Activated CD4-positive, alpha-beta T cell treated with anti-CD3 and anti-CD28 coated beads for 48 hours (primary cell): Measurements from ENCODE around the gene STRA8.
"Not testable (repeated sequence)": the region's sequence is repeated elsewhere in the genome, so short reads cannot be mapped to it uniquely, and the experiment has no call there.

Experiments
- DNase-seq: peaks from one replicate; pipeline ENCODE4 v3.0.0-alpha.2; 2020

Gene STRA8

DNA sequence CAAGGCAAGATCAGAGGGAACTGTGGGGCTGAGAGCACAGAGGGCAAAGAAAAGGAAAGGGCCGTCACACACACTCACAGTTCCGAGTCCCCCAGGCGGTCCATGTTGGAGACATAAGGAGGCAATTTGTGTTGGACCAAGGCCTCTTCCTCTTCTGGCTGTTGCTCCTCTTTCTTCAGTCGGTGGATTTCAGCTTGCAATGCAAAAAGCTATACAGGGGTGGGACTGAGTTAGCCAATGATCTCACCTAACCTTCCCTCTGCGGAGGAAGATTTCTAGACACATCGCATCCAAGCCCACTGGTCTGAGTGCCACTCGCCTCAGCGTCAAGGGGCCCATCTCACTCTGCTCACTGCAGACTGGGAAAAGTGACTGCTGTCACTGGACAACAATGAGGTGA, 27.8 kb upstream of the STRA8 start:
- no peak for DNase-seq

DNA sequence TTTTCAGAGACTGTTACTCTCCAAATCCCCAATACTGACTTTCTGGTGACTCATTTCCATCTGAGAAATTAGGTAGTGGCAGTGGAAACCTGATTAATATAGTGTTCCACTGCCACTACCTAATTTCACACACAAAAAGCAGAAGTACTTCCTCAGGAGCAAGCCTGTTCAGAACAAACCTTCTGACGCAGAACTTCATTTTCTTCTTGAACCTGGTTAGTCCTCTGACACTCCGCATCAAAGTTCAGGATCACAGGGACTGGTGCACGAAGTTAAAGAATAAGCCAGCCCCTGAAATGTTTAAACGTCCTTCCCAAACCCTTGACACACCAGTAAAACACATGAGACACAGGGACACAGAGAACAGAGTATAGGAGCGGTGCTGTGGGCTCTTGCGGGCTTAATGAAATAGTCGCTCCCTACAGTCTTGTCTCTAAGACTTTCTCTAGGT, 26.7 kb upstream of the STRA8 start:
- no peak for DNase-seq

DNA sequence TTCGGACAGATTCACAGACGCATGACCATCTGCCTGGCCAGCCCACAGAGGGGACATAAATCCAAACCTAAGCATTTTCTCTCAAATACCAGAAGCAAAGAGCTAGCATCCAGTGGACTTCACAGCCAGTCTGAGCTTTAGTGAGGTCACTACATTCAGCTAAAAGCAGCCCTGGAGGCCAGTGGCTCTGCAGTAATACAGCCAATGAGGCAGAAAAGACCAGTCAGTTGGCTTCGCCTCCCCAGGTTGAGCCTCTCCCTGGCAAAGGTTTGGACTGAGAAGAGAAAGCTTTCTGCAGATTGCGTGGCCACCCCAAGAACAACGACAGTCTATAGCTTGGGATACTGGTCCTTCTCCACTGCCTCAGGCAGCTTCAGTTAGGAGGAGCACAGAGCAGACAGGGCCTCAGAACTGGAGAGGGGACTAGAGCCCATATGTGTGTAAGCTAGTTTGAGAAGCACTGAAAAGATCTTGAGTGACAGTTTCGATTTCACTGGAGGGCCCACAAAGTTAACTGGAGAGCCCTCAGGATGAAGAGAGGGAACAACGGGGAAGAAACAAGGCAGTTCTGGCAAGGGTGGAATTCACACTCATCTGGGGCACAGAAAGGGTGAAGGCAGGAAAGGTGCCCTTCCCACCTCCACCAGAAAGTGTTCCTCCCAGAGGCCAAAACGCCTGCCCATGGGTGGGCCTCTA, 26.1 kb upstream of the STRA8 start:
- no peak for DNase-seq

DNA sequence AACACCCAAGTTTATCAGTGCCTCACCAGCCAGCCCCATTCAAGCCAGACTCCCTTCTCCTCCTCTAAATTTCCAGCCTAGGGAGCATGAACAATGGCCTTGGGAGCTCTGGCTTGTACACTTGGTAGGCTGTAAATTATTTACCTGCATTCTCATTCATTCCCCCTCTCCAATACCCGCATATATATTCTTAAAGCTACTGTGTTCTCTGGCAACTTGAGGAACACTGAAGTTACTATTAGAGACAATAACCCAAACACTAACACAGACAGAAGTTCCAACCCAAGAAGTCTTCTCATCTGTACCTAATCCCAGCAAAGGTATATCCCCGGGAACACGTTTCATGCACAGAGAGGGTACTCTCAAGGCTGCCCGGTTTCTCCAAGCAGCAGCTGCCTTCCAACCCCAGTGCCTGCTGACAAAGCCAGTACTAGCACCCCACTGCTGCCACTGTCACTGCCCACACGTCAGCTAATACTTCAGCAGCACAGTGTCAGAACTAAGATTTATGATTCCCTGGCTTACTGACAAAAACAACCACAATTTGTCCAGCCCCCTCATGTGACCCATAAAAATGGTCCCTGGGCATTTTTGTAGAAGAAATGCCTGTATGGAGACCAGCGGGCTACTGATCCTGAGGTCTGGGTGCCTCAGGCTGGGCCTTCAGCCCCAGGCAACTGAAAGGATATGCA, 25.4 kb upstream of the STRA8 start:
- DNase-seq = no peak

DNA sequence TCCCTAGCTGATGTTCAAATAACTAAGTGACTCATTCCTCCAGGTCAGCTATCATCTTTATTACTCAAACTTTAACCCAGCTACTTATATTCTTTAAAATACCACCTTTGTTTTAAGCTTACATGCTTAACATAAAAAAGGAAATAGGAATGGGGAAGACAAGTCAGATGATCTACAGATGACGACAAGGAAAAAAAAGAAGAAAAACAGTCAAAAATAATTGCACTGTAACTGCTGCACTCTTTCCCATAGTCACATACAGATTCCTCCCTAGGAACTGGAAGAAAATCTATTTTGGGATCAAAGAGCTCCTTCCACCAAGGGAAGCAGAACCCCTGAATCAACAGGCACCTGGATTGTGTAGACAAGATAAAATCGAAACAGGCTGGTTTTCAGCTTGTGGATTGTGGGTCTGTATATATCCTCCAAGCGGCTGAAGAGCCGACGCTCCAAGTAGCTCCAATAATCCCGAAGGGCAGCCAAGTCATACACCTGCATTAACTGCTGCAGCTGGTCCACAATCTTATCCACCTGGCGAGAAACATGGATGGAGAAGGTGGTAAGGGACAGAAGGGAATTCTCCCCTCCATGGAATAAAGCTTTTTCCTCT, 24.3 kb upstream of the STRA8 start:
- no peak for DNase-seq

DNA sequence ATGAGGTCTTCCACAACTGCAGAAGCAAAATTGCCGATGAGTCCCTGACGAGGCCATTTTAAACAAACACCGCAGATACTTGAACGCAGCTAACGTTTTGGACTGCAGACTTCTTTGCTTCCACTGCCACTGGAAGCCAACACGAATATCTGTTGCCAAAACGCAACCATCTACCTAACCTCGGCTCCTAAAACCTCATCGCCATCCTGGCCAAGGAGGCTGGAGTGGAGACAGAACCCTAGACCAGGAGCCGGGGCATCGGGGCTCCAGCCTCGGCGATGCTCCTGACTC, 22.8 kb upstream of the STRA8 start:
- DNase-seq = no peak

DNA sequence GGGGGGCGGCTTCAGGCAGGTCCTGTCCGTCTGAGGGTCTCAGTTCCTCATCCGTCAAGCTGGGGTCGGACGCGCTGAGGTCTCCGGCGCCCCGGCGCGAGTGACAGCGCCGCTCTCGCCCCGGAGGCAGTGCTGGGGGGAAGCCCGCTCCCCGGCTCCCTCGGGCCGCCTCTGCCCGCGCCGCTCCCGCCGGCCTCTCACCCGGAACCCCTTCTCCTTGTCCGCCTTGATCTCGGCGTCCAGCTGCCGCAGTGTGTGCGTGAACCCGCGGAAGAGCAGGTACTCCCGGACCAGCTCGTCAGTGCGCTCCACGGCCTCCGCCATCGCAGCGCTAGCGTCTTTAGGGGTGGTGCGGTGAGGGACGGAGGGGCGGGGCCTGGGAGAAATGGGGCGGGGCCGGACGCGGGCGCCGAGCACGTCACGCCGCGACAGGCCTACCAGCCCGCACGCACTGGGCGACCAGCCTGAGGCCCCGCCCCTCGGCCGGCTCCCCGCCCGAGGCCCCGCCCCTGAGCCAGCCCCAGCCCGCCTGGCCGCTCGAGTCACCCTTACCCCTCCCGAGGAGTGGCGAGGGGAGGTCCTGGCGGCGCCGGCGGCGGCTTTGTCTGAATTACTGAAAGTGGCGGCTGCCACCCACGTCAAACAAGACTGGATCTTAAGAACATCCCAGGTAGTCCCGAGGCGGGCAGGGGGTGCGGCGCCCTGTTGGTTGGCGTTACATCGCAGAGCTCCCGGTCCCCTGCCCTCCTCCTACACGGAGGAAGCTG, 22.3 kb upstream of the STRA8 start, which contains the start of gene WDR91:
Gene WDR91, minus strand, starts transcription at position 348 of the 767 bp plus-strand sequence. Its CDS starts 24 bp downstream, at position 324.
- peak; percentile 97 for DNase-seq

DNA sequence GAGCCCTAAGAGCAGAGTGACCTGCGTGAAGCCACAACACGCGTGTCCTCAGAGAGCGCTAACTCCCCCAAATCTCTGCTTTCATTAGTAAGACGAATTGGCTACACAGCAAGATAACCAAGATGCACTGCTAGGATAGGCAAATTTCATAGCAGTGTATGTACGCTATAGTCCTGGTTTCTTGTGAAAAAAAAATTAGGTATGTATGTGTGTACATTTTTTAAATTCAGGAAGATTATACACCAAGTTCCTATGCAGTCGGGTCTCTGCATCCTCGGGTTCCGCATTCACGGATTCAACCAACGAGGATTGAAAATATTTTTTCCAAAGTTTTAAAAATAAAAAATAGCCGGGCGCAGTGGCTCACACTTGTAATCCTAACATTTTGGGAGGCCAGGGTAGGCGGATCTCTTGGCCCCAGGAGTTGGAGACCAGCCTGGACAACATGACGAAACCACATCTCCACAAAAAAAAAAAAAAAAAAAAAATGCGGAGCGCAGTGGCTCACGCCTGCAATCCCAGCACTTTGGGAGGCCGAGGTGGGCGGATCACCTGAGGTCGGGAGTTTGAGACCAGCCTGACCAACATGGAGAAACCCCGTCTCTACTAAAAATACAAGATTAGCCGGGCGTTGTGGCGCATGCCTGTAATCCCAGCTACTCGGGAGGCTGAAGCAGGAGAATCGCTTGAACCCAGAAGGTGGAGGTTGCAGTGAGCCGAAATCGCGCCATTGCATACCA, 21.5 kb upstream of the STRA8 start:
- not testable (repeated sequence) for DNase-seq

DNA sequence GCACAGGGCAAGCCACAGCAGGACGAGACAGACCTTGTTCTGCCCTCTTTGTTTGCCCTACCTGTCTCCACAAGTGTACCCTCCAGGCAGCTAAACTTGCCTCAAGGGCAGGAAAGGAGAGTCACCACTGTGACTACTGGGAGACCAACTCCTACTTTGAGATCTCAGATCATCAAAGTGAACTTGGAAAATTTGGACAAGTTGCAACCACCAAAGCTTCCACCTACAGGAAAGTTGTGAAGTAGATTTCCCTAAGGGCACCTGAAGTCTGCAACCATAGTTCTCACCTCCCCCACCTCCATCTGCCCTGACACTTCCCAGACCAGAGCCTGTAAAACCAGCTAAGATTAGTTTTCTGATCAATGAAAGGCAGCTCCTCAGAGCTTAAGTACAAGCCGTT, 19.8 kb upstream of the STRA8 start:
- DNase-seq = no peak

DNA sequence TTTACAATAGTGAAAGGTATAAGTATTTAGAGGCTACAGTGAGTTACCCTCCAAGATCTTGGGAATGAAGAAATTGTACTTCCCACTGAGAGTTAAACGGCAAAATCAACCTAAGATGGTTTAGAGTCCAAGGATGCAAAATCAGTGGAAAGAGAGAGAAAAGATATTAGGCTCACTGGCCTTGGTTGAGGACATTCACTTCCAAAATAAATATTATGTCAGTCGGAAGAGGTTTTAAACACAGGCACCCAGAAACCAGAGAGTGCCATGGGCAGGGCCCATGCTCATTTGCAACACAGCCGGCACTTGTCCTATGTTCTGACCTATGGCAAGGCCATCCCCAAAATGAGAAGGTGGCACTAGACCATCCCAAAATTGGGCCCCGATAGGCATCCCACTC, 18.5 kb upstream of the STRA8 start:
- no peak for DNase-seq

DNA sequence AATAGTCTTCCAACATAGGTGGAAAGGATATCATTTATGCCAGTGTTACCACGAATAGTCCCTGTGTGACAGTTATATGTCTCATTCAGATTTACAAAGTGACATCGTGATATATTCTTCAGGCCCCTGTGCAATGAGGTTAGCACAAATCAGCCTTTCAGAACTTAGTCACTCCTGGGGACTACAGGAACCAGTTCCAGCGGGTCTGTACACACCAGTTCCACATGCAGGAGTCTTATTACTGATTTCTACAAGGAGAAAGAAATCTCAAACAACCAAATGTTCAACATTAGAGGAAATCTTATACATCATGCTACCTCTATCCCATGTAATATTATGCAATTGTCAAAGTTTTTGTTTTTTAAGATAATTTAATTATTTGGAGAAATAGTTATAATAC, 17.9 kb upstream of the STRA8 start:
- no peak for DNase-seq

DNA sequence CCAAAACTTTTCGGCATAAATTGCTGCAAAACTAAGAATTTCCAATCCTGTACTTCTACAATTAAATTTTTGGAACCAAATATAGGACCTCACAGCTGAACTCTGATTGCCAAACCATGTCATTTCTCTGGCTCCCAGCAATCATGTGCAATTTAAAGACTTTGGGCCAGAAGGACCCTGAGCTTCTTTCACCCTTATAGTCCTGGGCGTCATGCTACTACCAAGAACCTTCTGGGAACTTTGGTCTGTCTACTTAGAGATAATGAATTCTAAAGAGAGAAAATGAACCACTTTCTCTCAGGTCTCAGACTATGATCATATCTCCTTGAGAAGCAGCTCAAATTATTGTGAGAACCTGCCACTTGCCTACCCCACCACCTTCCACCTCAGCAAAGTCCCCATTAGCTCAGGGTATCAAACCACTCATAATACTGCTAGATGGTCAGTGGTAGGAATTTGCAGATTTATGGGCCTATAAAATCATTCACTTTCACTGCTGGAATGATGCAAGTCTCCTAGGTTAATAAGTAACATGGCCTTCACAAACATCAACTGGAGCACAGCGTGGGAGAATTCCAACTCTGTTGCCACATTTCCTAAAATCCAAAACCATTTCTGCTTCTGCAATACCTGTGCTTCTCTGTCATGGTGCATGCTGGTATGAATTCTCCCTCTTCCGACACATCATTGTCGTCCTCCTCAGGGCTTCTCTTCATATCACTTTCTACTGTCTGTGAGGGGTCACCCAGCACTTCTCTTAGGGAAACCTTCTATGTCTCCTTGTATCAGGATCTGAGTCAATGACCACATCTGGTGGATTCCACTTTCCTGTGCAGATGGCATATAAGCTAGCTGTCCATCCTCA, 15.8 kb upstream of the STRA8 start:
- no peak for DNase-seq

DNA sequence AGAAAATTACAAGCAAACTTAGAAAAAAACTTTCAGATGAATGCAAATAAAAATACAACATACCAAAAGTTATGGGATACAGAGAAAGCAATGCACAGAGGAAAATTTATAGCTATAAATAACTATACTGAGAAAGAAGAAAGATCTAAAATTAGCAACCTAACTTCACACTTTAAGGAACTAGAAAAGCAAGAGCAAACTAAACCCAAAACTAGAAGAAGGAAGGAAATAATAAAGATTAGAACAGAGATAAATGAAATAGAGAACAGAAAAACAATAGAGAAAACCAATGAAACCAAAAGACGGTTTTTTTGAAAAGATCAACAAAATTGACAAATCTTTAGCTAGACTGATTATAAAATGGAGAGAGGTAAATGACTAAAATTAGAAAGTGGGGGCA, 9.6 kb upstream of the STRA8 start:
- DNase-seq = no peak

DNA sequence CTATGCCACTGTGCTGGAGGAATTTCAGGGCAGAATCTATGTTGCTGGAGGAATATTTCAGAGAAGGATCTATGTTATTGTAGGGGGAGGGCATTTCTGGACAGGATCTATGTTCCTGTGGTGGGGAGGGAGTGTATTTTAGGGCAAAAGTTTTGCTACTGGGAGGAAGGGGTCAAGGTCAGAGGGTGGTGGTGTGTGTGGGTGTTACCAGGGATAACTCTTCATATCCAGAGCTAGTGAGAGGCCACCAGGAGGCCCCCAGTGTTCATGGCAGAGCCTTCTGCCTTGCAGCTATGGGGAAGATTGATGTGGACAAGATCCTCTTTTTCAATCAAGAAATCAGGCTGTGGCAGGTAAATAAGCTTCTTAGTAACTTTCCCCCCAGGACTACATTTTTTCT, 2.0 kb upstream of the STRA8 start:
- DNase-seq = no peak

DNA sequence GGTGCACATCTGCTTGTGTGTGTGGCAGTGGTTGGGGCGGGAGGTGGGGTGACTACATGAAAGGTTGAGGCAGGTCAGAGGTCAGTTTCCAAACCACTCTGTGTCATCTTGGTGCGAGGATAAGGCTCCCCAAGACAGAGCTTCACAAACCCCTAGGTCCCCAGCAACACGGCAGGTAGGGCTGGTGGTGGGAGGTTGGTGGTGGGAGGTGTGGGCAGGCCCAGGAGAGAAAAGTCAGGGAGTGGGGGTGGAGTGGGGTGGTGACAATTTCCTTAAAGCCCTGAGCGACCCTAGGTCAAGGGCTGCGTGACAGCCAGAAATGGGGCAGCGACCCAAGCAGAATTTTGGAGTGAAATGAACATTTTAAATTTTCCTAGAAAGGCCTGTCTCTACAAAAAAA, 1.6 kb upstream of the STRA8 start:
- DNase-seq = no peak

DNA sequence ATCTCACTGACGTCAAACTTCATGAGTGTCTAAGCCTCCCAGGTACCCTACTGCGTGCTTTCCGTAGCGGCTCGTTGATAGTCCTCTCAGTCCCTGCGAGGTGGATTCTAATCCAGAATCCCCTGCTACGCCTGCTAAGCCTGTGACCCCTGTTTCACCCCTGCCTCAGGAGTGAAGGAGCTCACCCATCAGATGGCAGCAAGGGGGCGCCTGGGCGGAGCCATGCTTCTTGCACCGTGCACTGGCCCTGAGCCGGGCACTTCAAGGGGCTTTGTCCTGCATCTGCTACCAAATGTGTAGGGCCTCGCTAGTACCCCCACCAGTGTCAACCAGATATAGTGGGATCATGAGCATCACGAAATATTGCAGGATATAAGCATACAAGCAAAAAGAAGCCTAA, 918 bp upstream of the STRA8 start:
- DNase-seq = peak; percentile 26

DNA sequence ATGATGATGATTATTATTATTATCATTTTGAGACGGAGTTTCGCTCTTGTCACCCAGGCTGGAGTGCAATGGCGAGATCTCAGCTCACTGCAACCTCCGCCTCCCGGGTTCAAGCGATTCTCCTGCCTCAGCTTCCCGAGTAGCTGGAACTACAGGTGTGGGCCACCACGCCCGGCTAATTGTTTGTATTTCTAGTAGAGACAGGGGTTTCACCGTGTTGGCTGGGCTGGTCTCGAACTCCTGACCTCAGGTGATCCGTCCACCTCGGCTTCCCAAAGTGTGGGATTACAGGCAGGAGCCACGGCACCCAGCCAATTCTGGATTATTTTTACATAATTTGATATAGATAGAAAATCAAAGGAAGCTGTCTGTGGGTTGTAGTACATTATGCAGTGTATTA, 457 bp downstream of the STRA8 start:
- not testable (repeated sequence) for DNase-seq

DNA sequence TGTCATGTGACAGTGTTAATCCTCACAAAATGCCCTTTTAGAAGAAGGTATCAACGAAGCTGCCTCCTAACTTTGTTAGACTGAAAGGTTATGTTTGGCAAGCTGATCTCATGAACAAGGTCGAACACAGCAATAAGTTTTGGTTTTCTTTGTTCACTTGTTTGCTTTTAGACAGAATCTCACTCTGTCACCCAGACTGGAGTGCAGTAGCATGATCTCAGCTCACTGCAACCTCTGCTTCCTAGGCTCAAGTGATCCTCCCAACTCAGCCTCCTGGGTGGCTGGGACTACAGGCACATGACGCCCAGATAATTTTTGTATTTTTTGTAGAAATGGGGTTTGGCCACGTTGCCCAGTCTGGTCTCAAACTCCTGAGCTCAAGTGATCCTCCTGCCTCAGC, 1.1 kb downstream of the STRA8 start:
- DNase-seq = no peak

DNA sequence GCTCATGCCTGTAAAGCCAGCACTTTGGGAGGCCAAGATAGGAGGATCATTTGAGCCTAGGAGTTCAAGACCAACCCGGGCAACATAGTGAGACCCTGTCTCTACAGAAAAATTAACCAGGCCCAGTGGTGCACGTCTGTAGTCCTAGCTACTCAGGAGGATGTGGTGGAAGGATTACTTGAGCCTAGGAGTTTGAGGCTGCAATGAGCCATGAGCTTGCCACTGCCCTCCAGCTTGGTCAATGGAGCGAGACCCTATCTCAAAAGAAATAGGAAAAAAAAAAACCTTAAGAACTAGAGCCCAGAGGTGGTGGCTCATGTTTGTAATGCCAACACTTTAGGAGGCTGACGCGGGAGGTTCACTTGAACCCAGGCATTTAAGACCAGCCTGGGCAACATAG, 2.2 kb downstream of the STRA8 start:
- no peak for DNase-seq

DNA sequence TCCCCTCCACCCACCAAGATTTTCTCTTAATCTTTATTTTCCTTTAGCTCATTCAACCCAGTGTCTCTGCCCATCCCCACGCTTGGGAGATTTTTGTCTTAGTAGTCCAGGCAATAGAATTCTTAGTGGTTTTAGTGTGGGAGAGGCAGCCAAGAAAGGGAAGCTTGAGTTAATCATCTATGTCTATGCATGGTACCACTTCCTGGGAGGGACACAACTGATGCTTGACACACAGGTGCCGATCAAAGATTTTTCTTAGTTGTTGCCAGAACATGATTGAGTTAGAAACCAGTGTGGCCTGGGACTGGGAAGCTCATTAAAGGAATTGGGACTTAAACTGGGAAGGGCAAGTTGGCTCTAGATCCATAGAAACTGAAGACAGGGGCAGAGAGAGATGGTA, 3.1 kb downstream of the STRA8 start:
- DNase-seq = no peak

DNA sequence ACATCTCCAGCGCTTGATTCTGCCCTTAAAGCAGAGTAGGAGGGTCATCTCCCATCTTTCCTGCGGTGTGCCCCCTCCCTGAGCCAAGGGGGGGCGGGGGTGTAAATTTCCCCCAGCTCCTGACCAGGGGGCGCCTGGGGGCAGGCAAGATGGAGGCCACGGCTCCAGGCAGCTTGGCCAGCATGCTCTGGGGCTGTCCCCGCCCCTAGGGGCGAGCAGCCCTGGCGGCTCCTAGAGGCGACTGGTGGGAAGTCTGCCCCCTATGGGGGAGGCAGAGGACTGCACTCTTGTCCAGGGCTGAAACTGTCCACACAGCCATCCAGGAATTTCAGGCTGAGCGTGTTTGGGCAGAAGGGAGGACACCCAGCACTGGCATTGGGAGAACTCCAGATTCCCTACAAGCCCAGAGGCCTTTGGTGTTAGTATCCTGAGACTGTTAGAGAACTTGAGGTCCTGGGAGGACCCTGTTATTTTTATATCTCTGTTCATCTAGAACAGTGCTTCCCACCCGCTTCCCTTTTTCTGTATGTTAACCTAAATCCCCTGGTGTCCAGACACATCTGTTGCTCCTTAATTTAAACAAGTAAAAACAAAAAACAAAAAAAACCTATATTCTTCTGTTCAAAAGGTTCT, 4.6 kb downstream of the STRA8 start:
- peak; percentile 50 for DNase-seq
